HEK293T (cell line): Measurements from ENCODE around the gene UBQLN1.
"Not testable (repeated sequence)": the region's sequence is repeated elsewhere in the genome, so short reads cannot be mapped to it uniquely, and the experiment has no call there.

ENCODE experiments used
- CTCF ChIA-PET: fragments of 350-600 bp; formaldehyde crosslinking; extraction: SDS; loops from one replicate; lab custom pipeline; 2021; ENCODE audit warnings: antibody characterized with exemption, inconsistent platforms; lab: Yijun Ruan, JAX
- POLR2A ChIA-PET: fragments of 350-600 bp; formaldehyde crosslinking; extraction: SDS; loops from one replicate; lab custom pipeline; 2020; ENCODE audit warnings: antibody characterized with exemption, inconsistent platforms; lab: Yijun Ruan, JAX
- DNase-seq: peaks from one replicate; pipeline ENCODE4 v3.0.0; 2012; ENCODE audit warnings: mixed read lengths; ENCODE audit errors: extremely low spot score
- ARNT ChIP-seq: fragments of 450-650 bp; IDR thresholded peaks from 2 replicates; pipeline ENCODE4 v1.6.1; 2017; ENCODE audit warnings: mild to moderate bottlenecking
- BHLHE40 ChIP-seq: fragments of 450-650 bp; IDR thresholded peaks from 2 replicates; pipeline ENCODE4 v1.6.1; 2016; ENCODE audit warnings: mild to moderate bottlenecking, moderate library complexity, borderline replicate concordance
- CTBP1 ChIP-seq: fragments of 450-650 bp; IDR thresholded peaks from 2 replicates; pipeline ENCODE4 v1.6.1; 2016; ENCODE audit warnings: borderline replicate concordance
- ELF4 ChIP-seq: fragments of 450-650 bp; IDR thresholded peaks from 2 replicates; pipeline ENCODE4 v1.6.1; 2017; ENCODE audit warnings: antibody characterized with exemption
- FOXA1 ChIP-seq: fragments of 450-650 bp; IDR thresholded peaks from 2 replicates; pipeline ENCODE4 v1.6.1; 2016; ENCODE audit warnings: mild to moderate bottlenecking
- FOXK2 ChIP-seq: fragments of 450-650 bp; IDR thresholded peaks from 2 replicates; pipeline ENCODE4 v1.6.1; 2016; ENCODE audit warnings: mild to moderate bottlenecking
- FOXM1 ChIP-seq: fragments of 450-650 bp; IDR thresholded peaks from 2 replicates; pipeline ENCODE4 v1.6.1; 2017; ENCODE audit warnings: mild to moderate bottlenecking, borderline replicate concordance
- HDGF ChIP-seq: fragments of 450-650 bp; IDR thresholded peaks from 2 replicates; pipeline ENCODE4 v1.6.1; 2017; ENCODE audit warnings: antibody characterized with exemption, borderline replicate concordance
- L3MBTL2 ChIP-seq: fragments of 450-650 bp; conservative IDR thresholded peaks from 2 replicates; pipeline ENCODE4 v1.6.1; 2016; ENCODE audit warnings: mild to moderate bottlenecking
- LEF1 ChIP-seq: fragments of 450-650 bp; IDR thresholded peaks from 2 replicates; pipeline ENCODE4 v1.6.1; 2017; ENCODE audit warnings: mild to moderate bottlenecking, borderline replicate concordance
- NFRKB ChIP-seq: fragments of 450-650 bp; IDR thresholded peaks from 2 replicates; pipeline ENCODE4 v1.6.1; 2016; ENCODE audit warnings: mild to moderate bottlenecking, moderate library complexity
- SP1 ChIP-seq: fragments of 450-650 bp; IDR thresholded peaks from 2 replicates; pipeline ENCODE4 v1.6.1; 2017
- SUZ12 ChIP-seq: fragments of 450-650 bp; IDR thresholded peaks from 2 replicates; pipeline ENCODE4 v1.6.1; 2016; ENCODE audit warnings: mild to moderate bottlenecking
- TARDBP ChIP-seq: fragments of 450-650 bp; IDR thresholded peaks from 2 replicates; pipeline ENCODE4 v1.6.1; 2016
- ZNF384 ChIP-seq: fragments of 450-650 bp; IDR thresholded peaks from 2 replicates; pipeline ENCODE4 v1.6.1; 2016
- TF ChIP-seq, protein P1 (sequence below): fragments of 450-650 bp; IDR thresholded peaks from 2 replicates; pipeline ENCODE4 v1.6.1; 2016

UBQLN1 gene

DNA sequence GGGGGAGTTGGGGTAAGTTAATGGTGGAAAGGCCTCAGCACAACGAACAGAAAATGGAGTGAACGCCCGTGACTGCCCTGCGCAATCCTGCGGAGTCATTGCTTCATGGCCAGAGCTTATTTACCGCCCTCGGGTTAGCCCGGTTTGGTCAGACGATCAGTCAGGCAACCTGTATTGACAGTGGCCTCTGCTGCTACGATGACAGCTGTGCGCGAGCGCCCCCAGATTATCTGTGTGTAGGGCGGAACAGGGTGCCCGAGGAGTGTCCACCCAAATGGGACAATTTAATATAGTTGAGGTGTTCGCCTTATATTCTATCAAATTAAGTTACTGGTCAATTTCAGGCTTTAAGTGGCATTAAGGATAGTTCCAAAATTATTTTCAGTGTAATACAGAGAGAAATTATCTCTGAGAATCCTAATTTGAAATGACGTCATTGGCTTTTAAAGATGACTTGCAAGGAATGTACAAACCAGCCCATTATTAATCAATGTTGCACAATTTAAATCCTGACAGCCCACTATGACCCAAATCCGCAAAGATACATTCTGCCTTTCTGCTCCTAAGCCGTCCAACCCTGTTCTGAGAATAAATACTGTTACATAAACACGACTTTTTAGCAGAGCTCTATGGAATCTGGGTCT is 879 bp upstream of the UBQLN1 start:
- DNase-seq, result peak; percentile 46
- CTCF ChIA-PET, result no interaction called here
- POLR2A ChIA-PET, result interaction anchor here (1.0 kb wide), 2 partner anchors 13 to 43 kb away, joined by 3 read pairs; no protein-coding TSS in a partner anchor
- TF ChIP-seq FOXK2 (no peak), SP1 (no peak), LEF1 (no peak), BHLHE40 (no peak), CTBP1 (no peak), ZNF384 (no peak), TARDBP (no peak), ARNT (no peak), NFRKB (no peak), SUZ12 (no peak)
- TF ChIP-seq, protein P1, sequence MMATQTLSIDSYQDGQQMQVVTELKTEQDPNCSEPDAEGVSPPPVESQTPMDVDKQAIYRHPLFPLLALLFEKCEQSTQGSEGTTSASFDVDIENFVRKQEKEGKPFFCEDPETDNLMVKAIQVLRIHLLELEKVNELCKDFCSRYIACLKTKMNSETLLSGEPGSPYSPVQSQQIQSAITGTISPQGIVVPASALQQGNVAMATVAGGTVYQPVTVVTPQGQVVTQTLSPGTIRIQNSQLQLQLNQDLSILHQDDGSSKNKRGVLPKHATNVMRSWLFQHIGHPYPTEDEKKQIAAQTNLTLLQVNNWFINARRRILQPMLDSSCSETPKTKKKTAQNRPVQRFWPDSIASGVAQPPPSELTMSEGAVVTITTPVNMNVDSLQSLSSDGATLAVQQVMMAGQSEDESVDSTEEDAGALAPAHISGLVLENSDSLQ, result no peak

DNA sequence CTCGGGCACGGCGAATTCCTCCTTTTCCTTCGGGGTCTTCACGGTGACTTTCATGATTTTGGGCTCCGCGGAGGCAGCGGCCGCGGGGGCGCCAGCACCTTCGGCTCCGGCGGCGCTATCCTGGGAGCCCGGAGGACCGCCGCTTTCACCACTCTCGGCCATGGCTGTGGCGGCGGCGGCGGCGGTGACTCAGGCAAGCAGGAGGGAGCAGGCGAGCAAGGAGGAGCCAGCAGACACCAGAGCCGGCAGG is 315 bp downstream of the UBQLN1 start:
- DNase-seq, result no peak
- TF ChIP-seq LEF1 (no peak), FOXM1 (no peak), NFRKB (no peak), FOXA1 (no peak), CTBP1 (no peak), SP1 (no peak), L3MBTL2 (no peak), ELF4 (no peak), ARNT (no peak), HDGF (no peak), SUZ12 (no peak), BHLHE40 (no peak), TARDBP (no peak), FOXK2 (no peak), ZNF384 (no peak)
- TF ChIP-seq, protein P1, result no peak
- CTCF ChIA-PET, result no interaction called here
- POLR2A ChIA-PET, result interaction anchor here (1.0 to 1.9 kb wide), 3 partner anchors 11 to 42 kb away, joined by 3 to 4 read pairs (median 3); no protein-coding TSS in a partner anchor

DNA sequence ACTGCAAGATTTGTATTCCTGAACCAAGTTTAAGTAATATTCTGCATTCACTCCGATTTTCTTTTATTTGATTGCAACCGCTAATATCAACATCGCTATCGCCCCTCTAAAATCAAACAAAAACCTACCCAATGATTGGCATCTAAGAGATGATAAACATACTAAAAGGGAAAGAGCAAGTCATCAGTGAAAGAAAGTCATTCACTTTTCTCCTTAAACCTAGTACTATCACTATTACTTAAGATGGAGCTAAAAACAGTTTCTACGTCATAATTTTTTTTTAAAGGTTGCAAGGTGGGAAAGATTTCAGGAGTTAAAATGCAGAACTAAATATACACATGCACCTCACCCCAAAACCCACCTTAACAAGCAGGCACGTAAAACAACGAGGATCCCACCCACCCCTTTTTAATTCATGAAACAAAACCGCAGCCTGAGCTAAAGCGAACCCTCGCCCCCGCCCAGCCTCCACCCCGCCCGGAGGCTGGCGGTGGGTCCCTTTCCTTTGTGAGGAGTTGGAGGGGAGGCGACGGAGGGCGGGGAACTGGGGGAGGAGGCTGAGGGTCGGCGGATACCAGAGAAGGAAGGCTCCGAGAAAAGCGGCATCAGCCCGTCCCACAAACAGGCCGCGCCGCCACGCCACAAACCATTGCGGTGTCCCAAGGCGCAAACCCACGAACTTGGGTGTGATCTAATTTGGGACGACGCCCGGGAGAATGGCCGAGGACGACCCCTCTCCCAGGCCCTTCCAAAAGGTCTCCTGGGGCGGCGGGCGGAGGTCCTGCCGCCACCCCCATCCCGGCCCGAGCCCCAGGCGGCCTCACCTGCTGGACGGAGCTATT is 861 bp downstream of the UBQLN1 start:
- TF ChIP-seq TARDBP, result no peak
- TF ChIP-seq LEF1, result no peak
- TF ChIP-seq SP1, result no peak
- no peak for TF ChIP-seq FOXM1
- no peak for TF ChIP-seq BHLHE40
- no peak for TF ChIP-seq SUZ12
- no peak for TF ChIP-seq NFRKB
- TF ChIP-seq FOXA1, result no peak
- TF ChIP-seq ARNT, result no peak
- TF ChIP-seq ELF4, result no peak
- no peak for TF ChIP-seq FOXK2
- TF ChIP-seq HDGF, result no peak
- no peak for TF ChIP-seq CTBP1
- no peak for TF ChIP-seq ZNF384
- TF ChIP-seq, protein P1, result no peak; the same call in 1 of the 2 replicates
- no peak for TF ChIP-seq L3MBTL2
- CTCF ChIA-PET, result no interaction called here
- POLR2A ChIA-PET, result interaction anchor here (0.8 to 1.9 kb wide), 2 partner anchors 10 to 18 kb away, joined by 3 to 4 read pairs; no protein-coding TSS in a partner anchor
- DNase-seq, result peak; percentile 59

DNA sequence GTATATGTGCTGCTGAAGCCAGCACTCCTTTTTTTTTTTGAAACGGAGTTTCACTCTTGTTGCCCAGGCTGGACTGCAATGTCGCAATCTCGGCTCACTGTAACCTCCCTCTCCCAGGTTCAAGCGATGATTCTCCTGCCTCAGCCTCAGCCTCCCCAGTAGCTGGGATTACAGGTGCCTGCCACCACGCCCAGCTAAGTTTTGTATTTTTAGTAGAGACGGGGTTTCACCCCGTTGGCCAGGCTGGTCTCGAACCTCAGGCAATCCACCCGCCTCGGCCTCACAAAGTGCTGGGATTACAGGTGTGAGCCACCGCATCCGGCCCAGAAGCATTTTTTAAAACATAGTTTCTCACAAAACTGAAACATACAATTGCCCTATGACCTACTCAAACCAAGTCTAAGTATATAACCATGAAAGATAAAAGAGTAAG is 2.5 kb downstream of the UBQLN1 start:
- CTCF ChIA-PET, POLR2A ChIA-PET, DNase-seq: not testable (repeated sequence)

DNA sequence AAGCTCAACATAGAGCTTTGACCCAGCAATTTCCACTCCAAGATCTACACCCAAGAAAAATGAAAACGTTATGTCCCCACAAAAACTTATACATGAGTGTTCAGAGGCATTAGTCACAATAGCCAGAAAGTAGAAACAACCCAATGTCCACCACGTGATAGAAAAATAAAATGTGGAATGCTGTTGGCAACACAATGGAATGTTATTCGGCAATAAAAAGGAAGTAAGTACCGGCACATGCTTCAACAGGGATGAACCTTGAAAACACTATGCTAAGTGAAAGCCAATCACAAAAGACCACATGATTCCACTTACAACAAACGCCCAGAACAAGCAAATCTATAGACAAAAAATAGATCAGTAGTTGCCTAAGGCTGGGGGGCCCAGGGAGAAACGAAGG is 6.0 kb downstream of the UBQLN1 start:
- CTCF ChIA-PET, result interaction anchor here (0.8 kb wide), 1 partner anchor 170 kb away, joined by 3 read pairs; no protein-coding TSS in a partner anchor
- POLR2A ChIA-PET, result no interaction called here
- no peak for DNase-seq
- TF ChIP-seq TARDBP, result no peak
- no peak for TF ChIP-seq NFRKB
- TF ChIP-seq ZNF384, result no peak
- no peak for TF ChIP-seq LEF1
- TF ChIP-seq SUZ12, result no peak
- no peak for TF ChIP-seq FOXA1
- TF ChIP-seq BHLHE40, result no peak

DNA sequence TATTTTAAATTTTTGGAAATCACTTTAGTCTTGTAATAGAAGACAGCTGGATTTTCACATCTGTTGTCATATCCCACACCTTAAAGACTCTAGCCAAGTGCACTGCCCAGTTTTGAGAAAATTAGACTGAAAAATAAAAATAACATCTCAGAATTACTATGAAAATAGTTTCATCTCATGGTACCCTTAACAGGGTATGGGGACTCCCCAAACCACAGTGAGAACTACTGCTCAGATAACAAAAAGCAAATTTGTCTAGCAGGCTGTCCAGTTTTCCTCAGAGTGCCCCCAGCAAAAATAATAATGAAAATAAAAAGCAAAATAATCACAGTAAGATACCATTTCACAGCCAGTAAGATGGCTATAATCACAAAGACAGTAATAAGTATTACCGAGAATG is 6.5 kb downstream of the UBQLN1 start:
- ChIA-PET CTCF (no interaction called here), POLR2A (no interaction called here)
- TF ChIP-seq TARDBP, result no peak
- no peak for TF ChIP-seq BHLHE40
- TF ChIP-seq, protein P1, result no peak
- no peak for TF ChIP-seq SP1
- TF ChIP-seq FOXA1, result no peak
- TF ChIP-seq CTBP1, result no peak
- TF ChIP-seq NFRKB, result no peak
- TF ChIP-seq SUZ12, result no peak
- TF ChIP-seq LEF1, result no peak
- no peak for TF ChIP-seq L3MBTL2
- DNase-seq, result no peak
